Fibroblast of lung (primary cell): Measurements from ENCODE around the gene PRKAG2. TPM values are rescaled to one million over a fixed set of nuclear protein-coding genes. Genes with fewer than 3 reads are reported as not detected.

Source experiments
- DNase-seq, 2 donors: peaks; one replicate each; pipeline versions ENCODE4 v3.0.0 to v3.0.0-alpha.2; 2010; ENCODE audit warnings: low read depth in 2 of 2
- H2AFZ ChIP-seq: 2 replicates; pipeline ENCODE4 v1.5.1; 2012; ENCODE audit warnings: low read length, control low read depth, inconsistent platforms
- H3K27ac ChIP-seq: 2 replicates; pipeline ENCODE4 v1.5.1; 2011; ENCODE audit warnings: low read length, control low read depth; ENCODE audit not compliant: insufficient read depth
- H3K27me3 ChIP-seq: 2 replicates; pipeline ENCODE4 v1.5.1; 2011; ENCODE audit warnings: mild to moderate bottlenecking, low read length; ENCODE audit not compliant: control insufficient read depth, insufficient read depth
- H3K36me3 ChIP-seq: 2 replicates; pipeline ENCODE4 v1.5.1; 2011; ENCODE audit warnings: low read length; ENCODE audit not compliant: control insufficient read depth, insufficient read depth
- H3K4me1 ChIP-seq: 2 replicates; pipeline ENCODE4 v1.5.1; 2011; ENCODE audit warnings: low read length; ENCODE audit not compliant: control insufficient read depth, insufficient read depth; ENCODE audit errors: extremely low read depth
- H3K4me2 ChIP-seq: 2 replicates; pipeline ENCODE4 v1.5.1; 2011; ENCODE audit warnings: low read length, control low read depth; ENCODE audit not compliant: insufficient read depth; ENCODE audit errors: extremely low read depth
- H3K4me3 ChIP-seq, 4 experiments: fragments of 200-600 bp in 1 of 4; sonication (generic) in 1 of 4; replicated peaks in 1 of 4; 2 replicates each; pipeline ENCODE4 v1.5.1; 2011 to 2016; ENCODE audit warnings: low read length in 4 of 4, low read depth in 3 of 4, mild to moderate bottlenecking in 3 of 4, control low read depth in 2 of 4, inconsistent platforms in 1 of 4, mixed read lengths in 1 of 4; ENCODE audit not compliant: insufficient read depth in 1 of 4; ENCODE audit errors: control extremely low read depth in 1 of 4
- H3K79me2 ChIP-seq: 2 replicates; pipeline ENCODE4 v1.5.1; 2012; ENCODE audit warnings: mild to moderate bottlenecking, low read length, inconsistent platforms; ENCODE audit not compliant: control insufficient read depth, insufficient read depth
- H3K9ac ChIP-seq: 2 replicates; pipeline ENCODE4 v1.5.1; 2011; ENCODE audit warnings: mild to moderate bottlenecking, low read length, control low read depth; ENCODE audit not compliant: insufficient read depth
- H3K9me3 ChIP-seq: 2 replicates; pipeline ENCODE4 v1.5.1; 2012; ENCODE audit warnings: low read depth, low read length; ENCODE audit not compliant: control insufficient read depth, insufficient read depth
- H4K20me1 ChIP-seq: 2 replicates; pipeline ENCODE4 v1.5.1; 2011; ENCODE audit warnings: low read length; ENCODE audit not compliant: control insufficient read depth, insufficient read depth; ENCODE audit errors: extremely low read depth
- CTCF ChIP-seq, 2 donors: IDR thresholded peaks in 1 of 2; conservative IDR thresholded peaks in 1 of 2; 1 replicate in 1 of 2; 2 replicates in 1 of 2; pipeline ENCODE4 v1.5.1; 2011 to 2012; ENCODE audit warnings: low read length in 2 of 2, control low read depth in 1 of 2, inconsistent platforms in 1 of 2, low read depth in 1 of 2, mild to moderate bottlenecking in 1 of 2
- EZH2 ChIP-seq: IDR thresholded peaks from 2 replicates; pipeline ENCODE4 v1.5.1; 2012; ENCODE audit warnings: low read length, control low read depth, mild to moderate bottlenecking; ENCODE audit errors: missing control alignments
- polyA plus RNA-seq, 2 donors: library from polyadenylated mRNA; depleted of rRNA in 1 of 2; stranded (reverse) in 1 of 2; unstranded in 1 of 2; fragments of >200 nt; gene quantifications; 2 replicates each; pipeline ENCODE4 v1.2.1, GENCODE V29; 2011 to 2012; ENCODE audit warnings: missing spikeins in 1 of 2
- total RNA-seq: library from RNA; depleted of rRNA; stranded (reverse); fragments of >200 nt; gene quantifications from 2 replicates; pipeline ENCODE4 v1.2.1, GENCODE V29; 2014

The PRKAG2 gene
- total and polyA plus RNA-seq, 2 donors (not counting 1 experiment from before 2014, with no cell fraction given), result 11.9 to 56.7 TPM

- no peak for DNase-seq
- Histone ChIP-seq H3K4me2 (no peak overlapping the region), H3K27me3 (no peaks in the 10 kb centered on the region), H3K27ac (no peak overlapping the region), H3K79me2 (no peaks in the 10 kb centered on the region), H3K9me3 (no peaks in the 10 kb centered on the region), H3K9ac (no peak overlapping the region), H3K36me3 (no peaks in the 10 kb centered on the region), H3K4me3 (no peak overlapping the region), H3K4me1 (peaks cover 2% of the 10 kb centered on the region), H2AFZ (no peak overlapping the region), H4K20me1 (no peaks in the 10 kb centered on the region)
- TF ChIP-seq CTCF (conservative IDR thresholded peaks at IDR 0.05 in 1 of 2, IDR thresholded peaks at IDR 0.05 in 1 of 2; ENCODE audit: low read depth in 1 of 2, low read length in 2 of 2) (no peak), EZH2 (no peak)
Measured at GRCh38 chr7:151679071-151679708, 197.7 kb downstream of the PRKAG2 start.

- DNase-seq, result no peak
- TF ChIP-seq EZH2 (no peak), CTCF (conservative IDR thresholded peaks at IDR 0.05 in 1 of 2, IDR thresholded peaks at IDR 0.05 in 1 of 2; ENCODE audit: low read depth in 1 of 2, low read length in 2 of 2) (no peak)
- no peaks in the 10 kb centered on the region for H3K79me2 ChIP-seq
Measured at GRCh38 chr7:151678227-151678604, 198.7 kb downstream of the PRKAG2 start.

GRCh38 chr7:151677581-151678226 lies 199.2 kb downstream of the PRKAG2 start:
- no peak overlapping the region for H3K27ac ChIP-seq
- no peak overlapping the region for H3K9ac ChIP-seq
- no peaks in the 10 kb centered on the region for H3K9me3 ChIP-seq
- no peak for DNase-seq
- no peak overlapping the region for H3K4me3 ChIP-seq
- H2AFZ ChIP-seq, result no peak overlapping the region
- H3K36me3 ChIP-seq, result no peaks in the 10 kb centered on the region
- H3K27me3 ChIP-seq, result no peaks in the 10 kb centered on the region
- H4K20me1 ChIP-seq, result no peaks in the 10 kb centered on the region
- H3K79me2 ChIP-seq, result no peaks in the 10 kb centered on the region
- H3K4me1 ChIP-seq, result peaks cover 2% of the 10 kb centered on the region
- TF ChIP-seq CTCF (conservative IDR thresholded peaks at IDR 0.05 in 1 of 2, IDR thresholded peaks at IDR 0.05 in 1 of 2; ENCODE audit: low read depth in 1 of 2, low read length in 2 of 2), result no peak
- no peak for TF ChIP-seq EZH2
- H3K4me2 ChIP-seq, result no peak overlapping the region

More at GRCh38 chr7:151678227-151678604, 198.7 kb downstream of the PRKAG2 start:
- H3K36me3 ChIP-seq, result no peaks in the 10 kb centered on the region
- H2AFZ ChIP-seq, result no peak overlapping the region
- H3K4me1 ChIP-seq, result peaks cover 2% of the 10 kb centered on the region
- H3K27ac ChIP-seq, result no peak overlapping the region
- no peak overlapping the region for H3K4me2 ChIP-seq
- H3K9ac ChIP-seq, result no peak overlapping the region
- H4K20me1 ChIP-seq, result no peaks in the 10 kb centered on the region
- H3K9me3 ChIP-seq, result no peaks in the 10 kb centered on the region
- H3K4me3 ChIP-seq, result no peak overlapping the region
- no peaks in the 10 kb centered on the region for H3K27me3 ChIP-seq
